Activated CD4-positive, alpha-beta T cell treated with anti-CD3 and anti-CD28 coated beads, Interleukin-2, amount 10 ng/mL, durations not matched to agents 7 days and 5 days (primary cell): Measurements from ENCODE around the gene PRKCA. TPM values are rescaled to one million over a fixed set of nuclear protein-coding genes. Genes with fewer than 3 reads are reported as not detected.

Experiments used
- CTCF ChIA-PET: fragments of 350-600 bp; sonication (Branson Sonifier 250); formaldehyde crosslinking; loops from one replicate; lab custom pipeline; 2021; ENCODE audit warnings: antibody characterized with exemption; lab: Charles Lee
- POLR2A ChIA-PET: fragments of 350-600 bp; sonication (Branson Sonifier 250); formaldehyde crosslinking; loops from one replicate; lab custom pipeline; 2021; ENCODE audit warnings: antibody characterized with exemption; lab: Charles Lee
- DNase-seq: peaks from one replicate; pipeline ENCODE4 v3.0.0-alpha.2; 2020
- H3K27ac Mint-ChIP-seq: one replicate; pipeline ENCODE4 v1.8.0; 2021; ENCODE audit warnings: mild to moderate bottlenecking, moderate library complexity, mixed read lengths
- H3K27me3 Mint-ChIP-seq: one replicate; pipeline ENCODE4 v1.8.0; 2021; ENCODE audit warnings: mixed read lengths
- H3K36me3 Mint-ChIP-seq: one replicate; pipeline ENCODE4 v1.8.0; 2021; ENCODE audit warnings: low read depth, mixed read lengths
- H3K4me1 Mint-ChIP-seq: one replicate; pipeline ENCODE4 v1.8.0; 2021; ENCODE audit warnings: mixed read lengths
- H3K4me3 Mint-ChIP-seq: one replicate; pipeline ENCODE4 v1.8.0; 2021; ENCODE audit warnings: mild to moderate bottlenecking, moderate library complexity, mixed read lengths
- H3K9me3 Mint-ChIP-seq: one replicate; pipeline ENCODE4 v1.8.0; 2021; ENCODE audit warnings: mixed read lengths
- total RNA-seq, 2 experiments: library from RNA; stranded (reverse); gene quantifications; one replicate each; pipeline ENCODE4 v1.2.3, GENCODE V29; 2021

PRKCA gene
- total RNA-seq, 2 experiments from 2014 or later = 72.8 to 74.6 TPM

DNA sequence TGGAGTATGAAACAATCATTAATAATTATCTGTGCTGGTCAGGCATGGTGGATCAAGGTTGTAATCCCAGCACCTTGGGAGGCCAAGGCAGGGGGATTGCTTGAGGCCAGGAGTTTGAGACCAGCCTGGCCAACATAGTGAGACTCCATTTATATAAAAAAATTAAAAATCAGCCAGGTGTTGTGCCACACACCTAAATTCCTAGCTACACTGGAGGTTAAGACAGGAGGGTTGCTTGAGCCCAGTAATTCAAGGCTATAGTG, 28.9 kb upstream of the PRKCA start:
- no peak for DNase-seq
- H3K27ac Mint-ChIP-seq = no peak overlapping the region

DNA sequence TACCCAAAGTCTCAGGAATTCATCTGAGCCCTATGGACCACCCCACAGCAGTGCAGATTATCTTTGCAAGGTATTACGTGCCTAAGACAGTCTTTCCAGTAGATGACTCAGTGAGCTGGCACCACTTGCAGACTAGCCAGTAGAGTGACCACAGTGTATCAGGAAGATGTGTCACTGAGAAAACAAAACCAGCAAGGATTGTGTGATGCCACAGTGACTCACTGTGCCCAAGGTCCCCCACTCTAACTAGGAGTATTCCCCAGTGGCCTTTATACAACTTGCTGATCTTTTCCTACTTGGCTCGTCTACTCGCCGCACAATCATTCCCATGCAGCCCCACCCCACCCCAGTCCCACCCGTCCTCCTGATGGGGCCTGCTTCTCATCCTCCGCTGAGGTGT, 26.8 kb upstream of the PRKCA start:
- CTCF ChIA-PET = interaction anchor here (0.6 kb wide), 1 partner anchor 1768 kb away, joined by 3 read pairs; no protein-coding TSS in a partner anchor
- no peak overlapping the region for H3K4me3 Mint-ChIP-seq
- POLR2A ChIA-PET = no interaction called here
- no peak overlapping the region for H3K27ac Mint-ChIP-seq
- DNase-seq = no peak
- H3K36me3 Mint-ChIP-seq = no peaks in the 10 kb centered on the region
- H3K9me3 Mint-ChIP-seq = peaks cover 2% of the 10 kb centered on the region
- H3K4me1 Mint-ChIP-seq = peaks cover 1% of the 10 kb centered on the region
- no peaks in the 10 kb centered on the region for H3K27me3 Mint-ChIP-seq

More for the DNA sequence above, 28.9 kb upstream of the PRKCA start:
- ChIA-PET POLR2A (no interaction called here), CTCF (interaction anchor here (1.2 kb wide), 1 partner anchor 18 kb away, joined by 4 read pairs; no protein-coding TSS in a partner anchor)
- H3K27me3 Mint-ChIP-seq = no peaks in the 10 kb centered on the region
- H3K4me1 Mint-ChIP-seq = peaks cover 1% of the 10 kb centered on the region
- no peak overlapping the region for H3K4me3 Mint-ChIP-seq
- H3K36me3 Mint-ChIP-seq = no peaks in the 10 kb centered on the region
- H3K9me3 Mint-ChIP-seq = peaks cover 2% of the 10 kb centered on the region

DNA sequence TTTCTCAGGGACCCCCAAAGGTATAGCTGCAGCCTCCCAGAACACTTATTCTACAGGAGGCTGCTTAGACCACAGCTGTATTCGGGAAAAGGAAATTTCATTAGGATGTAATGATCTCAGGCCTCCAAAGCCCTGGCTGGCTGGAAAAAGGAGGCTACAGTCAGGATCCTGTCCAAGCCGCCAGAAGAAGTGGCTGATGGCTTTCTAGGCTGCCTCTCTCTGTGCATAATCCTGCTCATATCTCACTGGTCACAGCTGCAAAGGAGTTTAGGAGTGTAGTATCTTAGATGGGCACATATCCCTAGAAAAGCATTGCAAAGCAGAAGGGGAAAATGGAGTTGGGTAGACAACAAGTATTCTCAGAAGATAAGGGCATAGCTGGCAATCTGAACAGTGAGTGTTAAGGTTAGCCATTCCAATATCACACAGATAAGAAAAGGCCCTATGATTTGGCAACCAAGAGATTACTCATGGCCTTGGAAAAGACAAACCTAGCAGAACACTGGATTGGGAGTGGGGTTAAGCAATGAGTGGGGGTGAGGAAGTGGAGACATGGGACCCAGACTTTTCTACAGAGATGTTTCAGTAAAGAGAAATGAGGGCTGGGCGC, 26.0 kb upstream of the PRKCA start:
- Mint-ChIP-seq H3K27me3 (no peaks in the 10 kb centered on the region), H3K36me3 (no peaks in the 10 kb centered on the region), H3K4me3 (no peak overlapping the region), H3K9me3 (peaks cover 2% of the 10 kb centered on the region), H3K4me1 (peaks cover 1% of the 10 kb centered on the region), H3K27ac (no peak overlapping the region)
- DNase-seq = no peak
- ChIA-PET CTCF (interaction anchor here (0.6 kb wide), 1 partner anchor 25 kb away, joined by 3 read pairs; no protein-coding TSS in a partner anchor), POLR2A (no interaction called here)

- Mint-ChIP-seq H3K9me3 (peaks cover 2% of the 10 kb centered on the region), H3K4me1 (peaks cover 1% of the 10 kb centered on the region), H3K4me3 (no peak overlapping the region), H3K27me3 (no peaks in the 10 kb centered on the region), H3K36me3 (no peaks in the 10 kb centered on the region), H3K27ac (no peak overlapping the region)
- POLR2A ChIA-PET = no interaction called here
- CTCF ChIA-PET = interaction anchor here (0.6 kb wide), 1 partner anchor 24 kb away, joined by 3 read pairs; no protein-coding TSS in a partner anchor
- no peak for DNase-seq
Observed at GRCh38 chr17:66277191-66277590, 25.2 kb upstream of the PRKCA start.

DNA sequence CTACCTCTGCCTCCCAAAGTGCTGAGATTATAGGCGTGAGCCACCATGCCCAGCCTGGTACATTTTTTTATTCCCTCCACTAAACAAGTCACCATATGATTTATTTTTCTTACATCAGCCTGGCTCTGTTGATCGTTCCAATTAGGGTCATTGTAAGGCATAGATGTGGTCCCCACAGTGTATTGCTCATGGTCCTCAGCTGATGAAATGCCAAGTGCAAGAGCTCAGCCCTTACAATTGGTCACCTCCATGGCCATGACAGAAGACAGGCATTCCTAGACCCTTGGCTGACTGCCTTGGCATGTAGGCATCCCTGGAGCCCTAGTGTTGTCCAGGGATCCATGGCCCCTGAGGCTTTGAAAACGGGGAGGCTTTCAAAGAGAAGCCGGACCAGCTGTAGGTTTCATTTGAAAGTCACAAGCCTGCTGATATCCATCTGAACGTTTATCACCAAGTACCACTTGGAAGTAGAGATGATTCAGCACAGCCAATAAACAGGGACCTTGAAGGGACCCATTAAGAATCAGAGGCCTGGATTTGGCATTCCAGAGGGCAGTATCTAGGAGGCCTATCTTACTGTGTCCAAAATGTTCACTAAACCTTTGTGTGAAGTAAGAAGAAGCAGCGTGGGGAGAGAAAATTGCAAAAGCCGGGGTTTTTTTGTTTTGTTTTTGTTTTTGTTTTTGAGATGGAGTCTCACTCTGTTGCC, 20.6 kb upstream of the PRKCA start:
- Mint-ChIP-seq H3K4me3 (no peak overlapping the region), H3K4me1 (peaks cover 22% of the 10 kb centered on the region), H3K27me3 (peaks cover 3% of the 10 kb centered on the region), H3K27ac (no peak overlapping the region), H3K9me3 (peaks cover 6% of the 10 kb centered on the region), H3K36me3 (peaks cover 5% of the 10 kb centered on the region)
- POLR2A ChIA-PET = no interaction called here
- CTCF ChIA-PET = interaction anchor here (0.5 to 2.5 kb wide), 3 partner anchors 15 to 285 kb away, joined by 3 to 6 read pairs (median 3); no protein-coding TSS in a partner anchor
- DNase-seq = no peak

- H3K4me3 Mint-ChIP-seq = no peak overlapping the region
- no peak overlapping the region for H3K27ac Mint-ChIP-seq
- H3K27me3 Mint-ChIP-seq = peaks cover 3% of the 10 kb centered on the region
- H3K36me3 Mint-ChIP-seq = peaks cover 8% of the 10 kb centered on the region
- peaks cover 6% of the 10 kb centered on the region for H3K9me3 Mint-ChIP-seq
- CTCF ChIA-PET = interaction anchor here (0.5 to 2.5 kb wide), 3 partner anchors 13 to 70 kb away, joined by 3 to 6 read pairs (median 3); no protein-coding TSS in a partner anchor
- H3K4me1 Mint-ChIP-seq = peaks cover 27% of the 10 kb centered on the region
- POLR2A ChIA-PET = no interaction called here
- DNase-seq = no peak
Observed at GRCh38 chr17:66283296-66283934, 19.0 kb upstream of the PRKCA start.

DNA sequence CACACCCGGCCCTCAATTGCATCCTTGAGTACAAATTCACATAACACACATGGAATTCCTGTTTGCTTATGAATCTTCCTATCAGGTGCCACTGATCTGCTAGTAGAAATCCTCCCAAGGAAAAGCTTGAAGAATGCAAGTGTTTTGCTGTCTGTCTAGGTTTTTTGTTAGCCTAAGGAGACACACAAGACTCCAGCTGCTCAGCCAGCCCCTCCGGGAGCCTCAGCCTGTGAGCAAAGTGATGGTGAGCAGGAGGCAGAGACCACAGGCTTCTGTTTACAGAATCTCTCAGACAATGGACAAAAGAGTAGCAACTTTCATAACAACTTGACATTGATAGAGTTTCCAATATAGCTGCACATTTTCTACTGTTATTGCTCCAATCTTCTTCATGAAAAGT, 18.4 kb upstream of the PRKCA start:
- ChIA-PET CTCF (interaction anchor here (0.6 to 2.5 kb wide), 4 partner anchors 11 to 21 kb away, joined by 3 to 6 read pairs (median 3); no protein-coding TSS in a partner anchor), POLR2A (no interaction called here)
- Mint-ChIP-seq H3K4me1 (peaks cover 27% of the 10 kb centered on the region), H3K27ac (peak overlapping the region; percentile 20), H3K36me3 (peaks cover 8% of the 10 kb centered on the region), H3K4me3 (no peak overlapping the region), H3K27me3 (peaks cover 3% of the 10 kb centered on the region), H3K9me3 (peaks cover 6% of the 10 kb centered on the region)
- no peak for DNase-seq

DNA sequence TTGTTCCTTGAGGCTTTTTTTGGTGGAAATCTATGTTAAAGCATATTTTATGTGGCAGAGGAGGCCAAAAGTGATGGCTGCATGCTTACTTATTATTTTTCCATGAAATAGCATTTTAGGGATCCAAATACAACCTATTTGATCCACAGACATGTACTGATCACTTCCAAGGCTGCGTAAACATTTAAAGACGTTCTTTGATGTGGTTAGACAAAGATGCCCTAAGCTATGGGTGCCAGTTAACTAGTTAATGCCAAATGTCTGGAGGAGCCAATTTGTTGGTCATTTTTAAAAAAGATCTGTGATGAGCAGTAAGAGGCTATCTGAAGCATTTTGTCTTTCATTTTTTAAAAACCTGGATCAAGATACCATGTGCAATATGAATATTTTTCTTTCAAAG, 17.3 kb upstream of the PRKCA start:
- Mint-ChIP-seq H3K36me3 (peaks cover 8% of the 10 kb centered on the region), H3K27me3 (peaks cover 3% of the 10 kb centered on the region), H3K4me3 (no peak overlapping the region), H3K4me1 (peaks cover 30% of the 10 kb centered on the region), H3K9me3 (peaks cover 6% of the 10 kb centered on the region), H3K27ac (peak overlapping the region; percentile 79)
- CTCF ChIA-PET = interaction anchor here (0.7 kb wide), 1 partner anchor 388 kb away, joined by 4 read pairs; no protein-coding TSS in a partner anchor
- DNase-seq = no peak
- POLR2A ChIA-PET = no interaction called here

- Mint-ChIP-seq H3K36me3 (peaks cover 8% of the 10 kb centered on the region), H3K4me3 (no peak overlapping the region), H3K27ac (no peak overlapping the region), H3K27me3 (peaks cover 3% of the 10 kb centered on the region), H3K4me1 (peaks cover 33% of the 10 kb centered on the region), H3K9me3 (peaks cover 5% of the 10 kb centered on the region)
- CTCF ChIA-PET = interaction anchor here (0.6 to 0.7 kb wide), 2 partner anchors 40 to 515 kb away, joined by 3 read pairs; no protein-coding TSS in a partner anchor
- POLR2A ChIA-PET = no interaction called here
- no peak for DNase-seq
Observed at GRCh38 chr17:66287911-66288310, 14.5 kb upstream of the PRKCA start.

GRCh38 chr17:66290101-66290722, 12.2 kb upstream of the PRKCA start:
- H3K4me1 Mint-ChIP-seq = peaks cover 31% of the 10 kb centered on the region
- no peaks in the 10 kb centered on the region for H3K27me3 Mint-ChIP-seq
- H3K27ac Mint-ChIP-seq = no peak overlapping the region
- peaks cover under 1% of the 10 kb centered on the region for H3K9me3 Mint-ChIP-seq
- H3K4me3 Mint-ChIP-seq = no peak overlapping the region
- ChIA-PET POLR2A (no interaction called here), CTCF (interaction anchor here (0.6 kb wide), 1 partner anchor 996 kb away, joined by 3 read pairs; no protein-coding TSS in a partner anchor)
- peaks cover 4% of the 10 kb centered on the region for H3K36me3 Mint-ChIP-seq
- no peak for DNase-seq

DNA sequence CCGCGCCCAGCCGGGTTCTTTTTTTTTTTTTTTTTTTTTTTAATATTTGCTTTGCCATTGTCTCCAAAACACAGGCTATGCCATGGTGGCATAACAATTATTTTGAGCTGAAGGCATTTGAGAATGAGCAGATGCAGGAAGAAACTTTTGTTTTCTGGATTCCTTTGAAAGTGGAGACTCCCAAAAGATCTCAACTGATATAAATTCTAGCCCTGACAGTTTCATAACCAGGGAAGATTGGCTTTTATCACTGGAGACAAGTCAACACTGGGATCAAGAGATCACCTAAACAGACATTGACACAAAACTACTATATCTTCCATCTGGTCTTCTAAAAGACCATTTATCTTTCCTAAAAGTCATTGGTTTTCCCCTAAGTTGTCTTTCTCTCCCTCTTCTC, 10.1 kb upstream of the PRKCA start:
- no peaks in the 10 kb centered on the region for H3K9me3 Mint-ChIP-seq
- ChIA-PET POLR2A (no interaction called here), CTCF (no interaction called here)
- no peaks in the 10 kb centered on the region for H3K36me3 Mint-ChIP-seq
- H3K4me3 Mint-ChIP-seq = no peak overlapping the region
- no peaks in the 10 kb centered on the region for H3K27me3 Mint-ChIP-seq
- H3K27ac Mint-ChIP-seq = no peak overlapping the region
- H3K4me1 Mint-ChIP-seq = peaks cover 11% of the 10 kb centered on the region
- DNase-seq = no peak

DNA sequence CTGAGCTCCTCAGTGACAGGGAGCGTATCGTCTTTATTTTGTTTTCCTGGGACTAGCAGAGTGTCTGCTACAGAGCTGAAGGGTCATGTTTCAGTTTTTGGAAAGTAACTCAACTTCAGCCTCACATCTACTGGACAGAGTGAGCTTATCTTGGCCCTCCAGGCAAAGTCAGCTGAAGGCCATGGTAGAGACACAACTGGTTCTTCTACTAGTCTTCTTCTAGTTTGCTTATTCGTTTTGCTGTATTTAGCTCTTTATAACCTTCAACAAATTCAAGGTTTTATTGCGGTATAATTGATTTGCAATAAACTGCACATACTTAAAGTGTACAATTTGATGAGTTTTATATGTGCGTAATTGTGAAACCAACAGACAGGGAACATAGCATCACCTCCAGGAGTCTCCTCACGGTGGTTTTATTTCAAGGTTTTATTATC, 6.1 kb upstream of the PRKCA start:
- no peak overlapping the region for H3K27ac Mint-ChIP-seq
- no peaks in the 10 kb centered on the region for H3K9me3 Mint-ChIP-seq
- POLR2A ChIA-PET = no interaction called here
- no peak overlapping the region for H3K4me3 Mint-ChIP-seq
- CTCF ChIA-PET = interaction anchor here (2.2 kb wide), 1 partner anchor 13 kb away, joined by 6 read pairs; no protein-coding TSS in a partner anchor
- DNase-seq = no peak
- H3K27me3 Mint-ChIP-seq = peaks cover 1% of the 10 kb centered on the region
- peaks cover 16% of the 10 kb centered on the region for H3K4me1 Mint-ChIP-seq
- H3K36me3 Mint-ChIP-seq = peaks cover 6% of the 10 kb centered on the region
